ENCODE measurements around the gene BANP. TPM values are rescaled to one million over a fixed set of nuclear protein-coding genes. Genes with fewer than 3 reads are reported as not detected.

Gene BANP
- total RNA-seq, 1 experiment from 2014 or later, result 22.6 TPM

- Histone ChIP-seq H3K27me3 (ENCODE audit: control insufficient read depth, insufficient read depth, low read length) (no peaks in the 10 kb centered on the region), H3K9me3 (ENCODE audit: control insufficient read depth, insufficient read depth, low read depth, low read length) (no peaks in the 10 kb centered on the region), H3K27ac (ENCODE audit: low read length) (no peak overlapping the region), H3K36me3 (ENCODE audit: control insufficient read depth, insufficient read depth, low read length) (no peaks in the 10 kb centered on the region), H3K4me3 (ENCODE audit: low read depth in 2 of 2, low read length in 2 of 2) (no peak overlapping the region), H3K4me1 (ENCODE audit: control insufficient read depth, insufficient read depth, low read length) (no peaks in the 10 kb centered on the region)
- no TSS peak for BruUV-seq (replicated peaks)
- ATAC-seq (no peak), DNase-seq (ENCODE audit: low read depth, low spot score) (no peak)
- intact Hi-C loops (cut with micrococcal nuclease; ENCODE audit: unreplicated experiment), result no loop called here
- TF ChIP-seq TCF7L2 (IDR thresholded peaks at IDR 0.05; ENCODE audit: low read depth, low read length), result no peak
- TF ChIP-seq, protein P1, sequence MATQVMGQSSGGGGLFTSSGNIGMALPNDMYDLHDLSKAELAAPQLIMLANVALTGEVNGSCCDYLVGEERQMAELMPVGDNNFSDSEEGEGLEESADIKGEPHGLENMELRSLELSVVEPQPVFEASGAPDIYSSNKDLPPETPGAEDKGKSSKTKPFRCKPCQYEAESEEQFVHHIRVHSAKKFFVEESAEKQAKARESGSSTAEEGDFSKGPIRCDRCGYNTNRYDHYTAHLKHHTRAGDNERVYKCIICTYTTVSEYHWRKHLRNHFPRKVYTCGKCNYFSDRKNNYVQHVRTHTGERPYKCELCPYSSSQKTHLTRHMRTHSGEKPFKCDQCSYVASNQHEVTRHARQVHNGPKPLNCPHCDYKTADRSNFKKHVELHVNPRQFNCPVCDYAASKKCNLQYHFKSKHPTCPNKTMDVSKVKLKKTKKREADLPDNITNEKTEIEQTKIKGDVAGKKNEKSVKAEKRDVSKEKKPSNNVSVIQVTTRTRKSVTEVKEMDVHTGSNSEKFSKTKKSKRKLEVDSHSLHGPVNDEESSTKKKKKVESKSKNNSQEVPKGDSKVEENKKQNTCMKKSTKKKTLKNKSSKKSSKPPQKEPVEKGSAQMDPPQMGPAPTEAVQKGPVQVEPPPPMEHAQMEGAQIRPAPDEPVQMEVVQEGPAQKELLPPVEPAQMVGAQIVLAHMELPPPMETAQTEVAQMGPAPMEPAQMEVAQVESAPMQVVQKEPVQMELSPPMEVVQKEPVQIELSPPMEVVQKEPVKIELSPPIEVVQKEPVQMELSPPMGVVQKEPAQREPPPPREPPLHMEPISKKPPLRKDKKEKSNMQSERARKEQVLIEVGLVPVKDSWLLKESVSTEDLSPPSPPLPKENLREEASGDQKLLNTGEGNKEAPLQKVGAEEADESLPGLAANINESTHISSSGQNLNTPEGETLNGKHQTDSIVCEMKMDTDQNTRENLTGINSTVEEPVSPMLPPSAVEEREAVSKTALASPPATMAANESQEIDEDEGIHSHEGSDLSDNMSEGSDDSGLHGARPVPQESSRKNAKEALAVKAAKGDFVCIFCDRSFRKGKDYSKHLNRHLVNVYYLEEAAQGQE (IDR thresholded peaks at IDR 0.05; ENCODE audit: insufficient read depth in 1 of 2, low read depth in 2 of 2, low read length in 1 of 2), result no peak
- TF ChIP-seq CTCF (IDR thresholded peaks at IDR 0.05), result no peak
- no peak for TF ChIP-seq POLR2AphosphoS5 (IDR thresholded peaks at IDR 0.05; ENCODE audit: low read depth, low read length)
- TF ChIP-seq SIN3A (IDR thresholded peaks at IDR 0.05; ENCODE audit: borderline replicate concordance, insufficient read depth, low read depth, low read length), result no peak
- CTCF ChIA-PET, result no interaction called here
- in situ Hi-C loops (cut with HindIII; ENCODE audit: low pct_unique_long_range_greater_than_20kb, low sequenced_read_pairs), result no loop called here
- POLR2A ChIA-PET, result no interaction called here
These were observed 97.8 kb downstream of the BANP start for GRCh38 chr16:88048985-88049384.

GRCh38 chr16:88049561-88050545, 98.6 kb downstream of the BANP start:
- ChIA-PET CTCF (no interaction called here), POLR2A (no interaction called here)
- no peaks in the 10 kb centered on the region for H3K27me3 ChIP-seq (ENCODE audit: control insufficient read depth, insufficient read depth, low read length)
- H3K4me1 ChIP-seq (ENCODE audit: control insufficient read depth, insufficient read depth, low read length), result no peaks in the 10 kb centered on the region
- no peak overlapping the region for H3K4me3 ChIP-seq (ENCODE audit: low read depth in 2 of 2, low read length in 2 of 2)
- in situ Hi-C loops (cut with HindIII; ENCODE audit: low pct_unique_long_range_greater_than_20kb, low sequenced_read_pairs), result no loop called here
- no peak overlapping the region for H3K27ac ChIP-seq (ENCODE audit: low read length)
- ATAC-seq (no peak), DNase-seq (ENCODE audit: low read depth, low spot score) (no peak)
- intact Hi-C loops (cut with micrococcal nuclease; ENCODE audit: unreplicated experiment), result no loop called here
- no peaks in the 10 kb centered on the region for H3K36me3 ChIP-seq (ENCODE audit: control insufficient read depth, insufficient read depth, low read length)
- TF ChIP-seq SIN3A (IDR thresholded peaks at IDR 0.05; ENCODE audit: borderline replicate concordance, insufficient read depth, low read depth, low read length), result no peak
- TF ChIP-seq TCF7L2 (IDR thresholded peaks at IDR 0.05; ENCODE audit: low read depth, low read length), result no peak
- TF ChIP-seq POLR2AphosphoS5 (IDR thresholded peaks at IDR 0.05; ENCODE audit: low read depth, low read length), result no peak
- TF ChIP-seq CTCF (IDR thresholded peaks at IDR 0.05), result no peak
- TF ChIP-seq, protein P1 (IDR thresholded peaks at IDR 0.05; ENCODE audit: insufficient read depth in 1 of 2, low read depth in 2 of 2, low read length in 1 of 2), result no peak
- no peaks in the 10 kb centered on the region for H3K9me3 ChIP-seq (ENCODE audit: control insufficient read depth, insufficient read depth, low read depth, low read length)
- no TSS peak for BruUV-seq (replicated peaks)
